Measurements from ENCODE around the gene ADCY9. TPM values are rescaled to one million over a fixed set of nuclear protein-coding genes. Genes with fewer than 3 reads are reported as not detected.
A peak's percentile ranks its signal among the peaks of the same experiment; 100 is the strongest.

ADCY9 gene
- total and polyA plus RNA-seq, 3 experiments from 2014 or later: 1.2 to 9.2 (median 8.2) TPM

DNA sequence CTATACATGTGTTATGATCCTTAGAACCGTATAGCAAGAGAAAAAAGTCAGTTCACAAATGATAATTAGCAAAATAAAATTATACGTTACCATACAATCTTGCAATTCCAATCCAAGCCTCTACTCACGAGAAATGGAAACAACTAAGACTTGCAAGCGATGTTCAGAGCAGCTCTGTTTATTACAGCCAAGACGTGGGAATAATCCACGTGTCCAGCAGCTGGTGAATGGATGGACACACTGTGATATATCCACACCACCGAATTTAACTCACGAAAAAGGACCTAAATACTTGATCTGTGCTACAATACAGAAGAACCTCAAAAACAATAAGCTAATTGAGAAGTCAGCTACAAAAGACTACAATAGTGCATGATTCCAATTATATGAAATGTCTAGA lies 88.1 kb downstream of the ADCY9 start:
- no peak for DNase-seq
- Histone ChIP-seq H3K27me3 (ENCODE audit: insufficient read depth, low read length, poor library complexity, severe bottlenecking) (no peaks in the 10 kb centered on the region), H3K9me3 (ENCODE audit: low read length) (no peaks in the 10 kb centered on the region), H3K36me3 (ENCODE audit: insufficient read depth, low read length) (no peaks in the 10 kb centered on the region), H3K27ac (ENCODE audit: low read depth, low read length) (no peak overlapping the region), H3K4me1 (ENCODE audit: insufficient read depth, low read length) (no peaks in the 10 kb centered on the region), H3K4me3 (ENCODE audit: low read length) (no peak overlapping the region)
- Mint-ChIP-seq H3K4me1 (peaks cover 9 to 27% (median 17%) of the 10 kb centered on the region in 3 donors), H3K27me3 (peaks cover 0 to 1% of the 10 kb centered on the region in 2 donors), H3K36me3 (peaks cover 3 to 8% (median 6%) of the 10 kb centered on the region in 3 donors), H3K4me3 (no peak overlapping the region), H3K9me3 (no peaks in the 10 kb centered on the region), H3K27ac (no peak overlapping the region)
- ChIA-PET CTCF (no interaction called here), POLR2A (no interaction called here)

DNA sequence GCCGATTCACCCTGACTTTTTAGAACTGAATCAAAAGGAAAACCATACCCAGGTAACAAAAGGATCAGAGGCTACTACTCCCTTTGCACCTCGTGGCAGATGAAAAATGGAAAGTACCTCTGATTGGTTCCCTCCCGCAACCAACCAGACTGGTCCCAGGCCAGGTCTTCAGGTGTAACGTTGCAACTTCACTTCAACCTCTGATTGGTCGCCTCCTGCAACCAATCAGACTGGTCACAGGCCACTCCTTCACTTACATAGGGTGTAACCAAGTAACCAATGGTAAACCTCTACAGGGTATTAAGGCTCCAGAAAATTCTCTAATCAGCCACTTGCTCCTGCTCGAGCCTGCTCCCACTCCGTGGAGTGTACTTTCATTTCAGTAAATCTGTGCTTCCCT lies 89.4 kb downstream of the ADCY9 start:
- H3K4me3 Mint-ChIP-seq: no peak overlapping the region
- H3K36me3 Mint-ChIP-seq: peaks cover 3 to 10% (median 6%) of the 10 kb centered on the region in 3 donors
- Histone ChIP-seq H3K36me3 (ENCODE audit: insufficient read depth, low read length) (no peaks in the 10 kb centered on the region), H3K4me3 (ENCODE audit: low read length) (no peak overlapping the region), H3K27me3 (ENCODE audit: insufficient read depth, low read length, poor library complexity, severe bottlenecking) (no peaks in the 10 kb centered on the region), H3K4me1 (ENCODE audit: insufficient read depth, low read length) (no peaks in the 10 kb centered on the region), H3K27ac (ENCODE audit: low read depth, low read length) (no peak overlapping the region), H3K9me3 (ENCODE audit: low read length) (no peaks in the 10 kb centered on the region)
- no peaks in the 10 kb centered on the region for H3K9me3 Mint-ChIP-seq
- H3K27ac Mint-ChIP-seq: peak overlapping the region in 1 of 8 donors; percentile 54
- H3K4me1 Mint-ChIP-seq: peaks cover 4 to 27% (median 12%) of the 10 kb centered on the region in 3 donors
- ChIA-PET POLR2A (no interaction called here), CTCF (no interaction called here)
- H3K27me3 Mint-ChIP-seq: peaks cover 0 to 1% of the 10 kb centered on the region in 2 donors
- DNase-seq: no peak

- no peak for DNase-seq
- CTCF ChIA-PET: no interaction called here
- no peaks in the 10 kb centered on the region for H3K27me3 ChIP-seq (ENCODE audit: insufficient read depth, low read length, poor library complexity, severe bottlenecking)
- H3K4me3 Mint-ChIP-seq: no peak overlapping the region
- H3K4me1 ChIP-seq (ENCODE audit: insufficient read depth, low read length): no peaks in the 10 kb centered on the region
- H3K27ac ChIP-seq (ENCODE audit: low read depth, low read length): no peak overlapping the region
- peaks cover 2 to 24% (median 8%) of the 10 kb centered on the region in 3 donors for H3K4me1 Mint-ChIP-seq
- peaks cover 0 to 1% of the 10 kb centered on the region in 2 donors for H3K27me3 Mint-ChIP-seq
- peak overlapping the region in 1 of 8 donors; percentile 80 for H3K27ac Mint-ChIP-seq
- H3K9me3 Mint-ChIP-seq: no peaks in the 10 kb centered on the region
- no peaks in the 10 kb centered on the region for H3K9me3 ChIP-seq (ENCODE audit: low read length)
- POLR2A ChIA-PET: interaction anchor here (0.6 kb wide), 1 partner anchor 21 kb away, joined by 3 read pairs; no protein-coding TSS in a partner anchor
- H3K36me3 Mint-ChIP-seq: peaks cover 3 to 8% (median 6%) of the 10 kb centered on the region in 3 donors
- H3K4me3 ChIP-seq (ENCODE audit: low read length): no peak overlapping the region
- no peaks in the 10 kb centered on the region for H3K36me3 ChIP-seq (ENCODE audit: insufficient read depth, low read length)
Measured at GRCh38 chr16:4025428-4025827, 90.8 kb downstream of the ADCY9 start.

GRCh38 chr16:4021916-4022315 lies 94.3 kb downstream of the ADCY9 start:
- H3K36me3 Mint-ChIP-seq: peaks cover 0 to 7% (median 6%) of the 10 kb centered on the region in 3 donors
- no peaks in the 10 kb centered on the region for H3K27me3 Mint-ChIP-seq
- peaks cover 7 to 27% (median 17%) of the 10 kb centered on the region in 3 donors for H3K4me1 Mint-ChIP-seq
- H3K4me1 ChIP-seq (ENCODE audit: insufficient read depth, low read length): no peaks in the 10 kb centered on the region
- peak overlapping the region in 2 of 8 donors; percentile 10 to 25 for H3K27ac Mint-ChIP-seq
- POLR2A ChIA-PET: no interaction called here
- no peaks in the 10 kb centered on the region for H3K27me3 ChIP-seq (ENCODE audit: insufficient read depth, low read length, poor library complexity, severe bottlenecking)
- no peaks in the 10 kb centered on the region for H3K9me3 Mint-ChIP-seq
- CTCF ChIA-PET: no interaction called here
- H3K9me3 ChIP-seq (ENCODE audit: low read length): no peaks in the 10 kb centered on the region
- H3K4me3 Mint-ChIP-seq: no peak overlapping the region
- no peaks in the 10 kb centered on the region for H3K36me3 ChIP-seq (ENCODE audit: insufficient read depth, low read length)
- H3K27ac ChIP-seq (ENCODE audit: low read depth, low read length): no peak overlapping the region
- no peak overlapping the region for H3K4me3 ChIP-seq (ENCODE audit: low read length)
- no peak for DNase-seq

DNA sequence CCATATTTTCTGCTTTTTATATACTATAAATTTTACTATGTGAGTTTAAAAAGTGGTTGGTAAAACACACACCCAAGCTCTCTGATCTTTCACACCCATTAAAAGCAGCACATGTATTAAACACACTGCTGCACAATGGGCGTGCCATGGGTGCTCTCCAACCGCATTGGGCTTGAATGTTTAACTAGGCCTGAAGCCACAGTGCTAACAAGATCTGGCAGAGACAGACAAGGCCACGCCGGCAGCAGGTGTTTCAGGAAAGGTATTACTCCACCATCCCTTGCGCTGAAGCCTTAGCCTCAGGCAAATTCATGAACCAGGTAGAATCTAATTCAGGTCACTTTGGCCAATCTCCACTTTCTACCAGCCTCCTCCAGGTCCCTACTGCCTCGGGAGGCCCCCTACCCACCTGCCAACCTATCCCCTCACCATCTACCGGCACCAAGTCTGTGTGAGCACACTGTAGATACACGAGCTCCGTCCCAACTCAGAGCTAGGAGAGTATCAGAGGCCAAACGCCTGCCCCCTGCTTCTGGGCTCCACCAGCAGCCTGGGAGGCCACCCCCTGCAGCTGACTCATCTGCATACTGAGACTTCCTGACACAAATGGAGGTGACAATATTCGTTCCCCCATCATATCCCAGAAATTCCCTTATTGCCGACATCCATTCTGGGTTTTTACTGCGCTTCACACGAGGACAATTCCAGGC lies 95.0 kb downstream of the ADCY9 start:
- no peak overlapping the region for H3K27ac ChIP-seq (ENCODE audit: low read depth, low read length)
- H3K27ac Mint-ChIP-seq: peak overlapping the region in 3 of 8 donors; percentile 25 to 41 (median 28)
- no peaks in the 10 kb centered on the region for H3K9me3 ChIP-seq (ENCODE audit: low read length)
- no peak for DNase-seq
- no peaks in the 10 kb centered on the region for H3K4me1 ChIP-seq (ENCODE audit: insufficient read depth, low read length)
- no peaks in the 10 kb centered on the region for H3K36me3 ChIP-seq (ENCODE audit: insufficient read depth, low read length)
- no peaks in the 10 kb centered on the region for H3K27me3 Mint-ChIP-seq
- H3K36me3 Mint-ChIP-seq: peaks cover 0 to 9% (median 4%) of the 10 kb centered on the region in 3 donors
- no peak overlapping the region for H3K4me3 Mint-ChIP-seq
- POLR2A ChIA-PET: no interaction called here
- H3K9me3 Mint-ChIP-seq: no peaks in the 10 kb centered on the region
- H3K27me3 ChIP-seq (ENCODE audit: insufficient read depth, low read length, poor library complexity, severe bottlenecking): no peaks in the 10 kb centered on the region
- peaks cover 7 to 33% (median 22%) of the 10 kb centered on the region in 3 donors for H3K4me1 Mint-ChIP-seq
- CTCF ChIA-PET: no interaction called here
- no peak overlapping the region for H3K4me3 ChIP-seq (ENCODE audit: low read length)

- peak overlapping the region; percentile 15 for H3K4me3 ChIP-seq (ENCODE audit: low read length)
- Mint-ChIP-seq H3K9me3 (no peaks in the 10 kb centered on the region), H3K27me3 (no peaks in the 10 kb centered on the region), H3K4me3 (peak overlapping the region in 6 of 7 donors; percentile 50 to 88 (median 78)), H3K36me3 (peaks cover 0 to 9% (median 0%) of the 10 kb centered on the region in 3 donors), H3K27ac (peak overlapping the region in 6 of 8 donors; percentile 2 to 94 (median 78)), H3K4me1 (peaks cover 7 to 37% (median 22%) of the 10 kb centered on the region in 3 donors)
- H3K27me3 ChIP-seq (ENCODE audit: insufficient read depth, low read length, poor library complexity, severe bottlenecking): no peaks in the 10 kb centered on the region
- DNase-seq: no peak
- H3K4me1 ChIP-seq (ENCODE audit: insufficient read depth, low read length): no peaks in the 10 kb centered on the region
- no peaks in the 10 kb centered on the region for H3K9me3 ChIP-seq (ENCODE audit: low read length)
- ChIA-PET CTCF (no interaction called here), POLR2A (no interaction called here)
- H3K27ac ChIP-seq (ENCODE audit: low read depth, low read length): no peak overlapping the region
- no peaks in the 10 kb centered on the region for H3K36me3 ChIP-seq (ENCODE audit: insufficient read depth, low read length)
Measured at GRCh38 chr16:4019371-4019791, 96.9 kb downstream of the ADCY9 start.

DNA sequence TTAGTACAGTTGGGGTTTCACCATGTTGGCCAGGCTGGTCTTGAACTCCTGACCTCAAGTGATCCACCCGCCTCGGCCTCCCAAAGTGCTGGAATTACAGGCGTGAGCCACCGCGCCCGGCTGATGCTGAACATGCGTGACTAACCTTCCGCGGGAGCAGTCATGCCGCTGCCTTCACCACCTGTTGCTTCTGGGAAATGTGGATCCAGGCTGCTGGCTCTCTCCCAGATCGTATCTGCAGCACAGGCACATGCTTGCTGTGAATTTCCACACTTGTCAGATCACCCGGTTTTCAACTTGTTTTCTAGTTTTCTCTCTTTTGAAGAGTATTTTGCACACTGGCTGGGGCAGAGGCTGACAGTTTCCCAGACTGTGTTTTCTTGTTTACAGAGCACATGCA lies 97.9 kb downstream of the ADCY9 start:
- Mint-ChIP-seq H3K4me1 (peaks cover 7 to 37% (median 22%) of the 10 kb centered on the region in 3 donors), H3K9me3 (no peaks in the 10 kb centered on the region), H3K27ac (peak overlapping the region in 2 of 8 donors; percentile 12 to 27), H3K36me3 (peaks cover 0 to 9% (median 0%) of the 10 kb centered on the region in 3 donors), H3K4me3 (peak overlapping the region in 1 of 7 donors; percentile 50), H3K27me3 (no peaks in the 10 kb centered on the region)
- CTCF ChIA-PET: no interaction called here
- Histone ChIP-seq H3K9me3 (ENCODE audit: low read length) (no peaks in the 10 kb centered on the region), H3K36me3 (ENCODE audit: insufficient read depth, low read length) (no peaks in the 10 kb centered on the region), H3K27me3 (ENCODE audit: insufficient read depth, low read length, poor library complexity, severe bottlenecking) (no peaks in the 10 kb centered on the region), H3K27ac (ENCODE audit: low read depth, low read length) (no peak overlapping the region), H3K4me3 (ENCODE audit: low read length) (no peak overlapping the region), H3K4me1 (ENCODE audit: insufficient read depth, low read length) (no peaks in the 10 kb centered on the region)
- DNase-seq: no peak
- POLR2A ChIA-PET: no interaction called here

DNA sequence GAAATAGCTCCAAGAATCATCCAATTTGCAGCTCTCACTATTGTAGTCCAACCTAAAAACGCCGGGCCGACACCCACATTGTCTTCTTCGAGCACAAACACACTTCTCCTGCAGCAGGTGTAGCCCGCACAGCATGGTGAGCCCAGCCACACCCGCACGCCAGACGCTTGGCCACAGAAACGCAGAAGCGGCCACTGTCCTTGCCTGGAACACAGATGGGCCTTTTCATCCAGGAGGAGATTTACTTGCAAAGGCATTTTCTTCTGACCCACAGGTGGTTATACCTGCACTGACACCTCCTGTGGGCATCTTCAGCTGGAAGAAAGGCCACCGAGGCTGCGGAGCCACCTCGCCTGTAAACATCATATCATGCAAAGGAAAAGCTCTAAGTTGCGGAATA lies 98.4 kb downstream of the ADCY9 start:
- H3K4me1 ChIP-seq (ENCODE audit: insufficient read depth, low read length): no peaks in the 10 kb centered on the region
- POLR2A ChIA-PET: no interaction called here
- CTCF ChIA-PET: no interaction called here
- no peak overlapping the region for H3K4me3 ChIP-seq (ENCODE audit: low read length)
- H3K27me3 ChIP-seq (ENCODE audit: insufficient read depth, low read length, poor library complexity, severe bottlenecking): no peaks in the 10 kb centered on the region
- Mint-ChIP-seq H3K27me3 (no peaks in the 10 kb centered on the region), H3K9me3 (no peaks in the 10 kb centered on the region), H3K36me3 (peaks cover 0 to 6% (median 0%) of the 10 kb centered on the region in 3 donors), H3K4me3 (no peak overlapping the region), H3K4me1 (peaks cover 7 to 32% (median 22%) of the 10 kb centered on the region in 3 donors), H3K27ac (peak overlapping the region in 2 of 8 donors; percentile 55 to 73)
- no peaks in the 10 kb centered on the region for H3K36me3 ChIP-seq (ENCODE audit: insufficient read depth, low read length)
- no peak overlapping the region for H3K27ac ChIP-seq (ENCODE audit: low read depth, low read length)
- DNase-seq: no peak
- no peaks in the 10 kb centered on the region for H3K9me3 ChIP-seq (ENCODE audit: low read length)

All from CD8-positive, alpha-beta memory T cell (primary cell).